HEK293T (cell line): ENCODE measurements around the gene DLL1.

ENCODE experiments used
- BHLHE40 ChIP-seq: fragments of 450-650 bp; IDR thresholded peaks from 2 replicates; pipeline ENCODE4 v1.6.1; 2016; ENCODE audit warnings: mild to moderate bottlenecking, moderate library complexity, borderline replicate concordance
- ELF4 ChIP-seq: fragments of 450-650 bp; IDR thresholded peaks from 2 replicates; pipeline ENCODE4 v1.6.1; 2017; ENCODE audit warnings: antibody characterized with exemption
- FOXA1 ChIP-seq: fragments of 450-650 bp; IDR thresholded peaks from 2 replicates; pipeline ENCODE4 v1.6.1; 2016; ENCODE audit warnings: mild to moderate bottlenecking
- HDGF ChIP-seq: fragments of 450-650 bp; IDR thresholded peaks from 2 replicates; pipeline ENCODE4 v1.6.1; 2017; ENCODE audit warnings: antibody characterized with exemption, borderline replicate concordance
- LEF1 ChIP-seq: fragments of 450-650 bp; IDR thresholded peaks from 2 replicates; pipeline ENCODE4 v1.6.1; 2017; ENCODE audit warnings: mild to moderate bottlenecking, borderline replicate concordance
- NFRKB ChIP-seq: fragments of 450-650 bp; IDR thresholded peaks from 2 replicates; pipeline ENCODE4 v1.6.1; 2016; ENCODE audit warnings: mild to moderate bottlenecking, moderate library complexity
- SP1 ChIP-seq: fragments of 450-650 bp; IDR thresholded peaks from 2 replicates; pipeline ENCODE4 v1.6.1; 2017
- SUZ12 ChIP-seq: fragments of 450-650 bp; IDR thresholded peaks from 2 replicates; pipeline ENCODE4 v1.6.1; 2016; ENCODE audit warnings: mild to moderate bottlenecking
- ZNF384 ChIP-seq: fragments of 450-650 bp; IDR thresholded peaks from 2 replicates; pipeline ENCODE4 v1.6.1; 2016

- TF ChIP-seq SP1 (no peak), LEF1 (no peak), ZNF384 (no peak), NFRKB (no peak), BHLHE40 (no peak), FOXA1 (no peak), HDGF (no peak), ELF4 (no peak), SUZ12 (no peak)
These were observed 56.5 kb downstream of the DLL1 start for GRCh38 chr6:170234419-170234818.
